HCT116 (cell line): ENCODE data around the gene GARNL3.

Experiments used
- CTCF ChIP-seq, 3 experiments: fragments of 200-600 bp in 1 of 3; sonication (generic) in 1 of 3; IDR thresholded peaks in 2 of 3; conservative IDR thresholded peaks in 1 of 3; 2 replicates each; pipeline ENCODE4 v1.5.1; 2012 to 2017; ENCODE audit warnings: low read depth in 2 of 3, low read length in 2 of 3, antibody characterized with exemption in 1 of 3, borderline replicate concordance in 1 of 3, control low read depth in 1 of 3, mild to moderate bottlenecking in 1 of 3, mixed read lengths in 1 of 3, mixed run types in 1 of 3, moderate library complexity in 1 of 3; ENCODE audit not compliant: insufficient read depth in 1 of 3
- POLR2AphosphoS5 ChIP-seq: IDR thresholded peaks from 2 replicates; pipeline ENCODE4 v1.6.1; 2011; ENCODE audit warnings: mild to moderate bottlenecking, low read depth, low read length, moderate library complexity
- SIN3A ChIP-seq: IDR thresholded peaks from 2 replicates; pipeline ENCODE4 v1.6.1; 2012; ENCODE audit warnings: low read depth

- no peak for TF ChIP-seq CTCF (IDR thresholded peaks at IDR 0.05 in 2 of 3, conservative IDR thresholded peaks at IDR 0.05 in 1 of 3; ENCODE audit: borderline replicate concordance in 1 of 3, insufficient read depth in 1 of 3, low read depth in 2 of 3, low read length in 2 of 3)
- no peak for TF ChIP-seq SIN3A
- TF ChIP-seq POLR2AphosphoS5: no peak
Observed at GRCh38 chr9:127283135-127283534, 18.6 kb downstream of the GARNL3 start.
